22Rv1 (cell line): ENCODE data around the gene ALX4.

ENCODE experiments used
- CTCF ChIP-seq: fragments of 450-650 bp; IDR thresholded peaks from 2 replicates; pipeline ENCODE4 v1.5.1; 2017; ENCODE audit warnings: mild to moderate bottlenecking
- ZFX ChIP-seq: fragments of 450-650 bp; IDR thresholded peaks from 2 replicates; pipeline ENCODE4 v1.6.1; 2017; ENCODE audit warnings: antibody characterized with exemption, borderline replicate concordance

DNA sequence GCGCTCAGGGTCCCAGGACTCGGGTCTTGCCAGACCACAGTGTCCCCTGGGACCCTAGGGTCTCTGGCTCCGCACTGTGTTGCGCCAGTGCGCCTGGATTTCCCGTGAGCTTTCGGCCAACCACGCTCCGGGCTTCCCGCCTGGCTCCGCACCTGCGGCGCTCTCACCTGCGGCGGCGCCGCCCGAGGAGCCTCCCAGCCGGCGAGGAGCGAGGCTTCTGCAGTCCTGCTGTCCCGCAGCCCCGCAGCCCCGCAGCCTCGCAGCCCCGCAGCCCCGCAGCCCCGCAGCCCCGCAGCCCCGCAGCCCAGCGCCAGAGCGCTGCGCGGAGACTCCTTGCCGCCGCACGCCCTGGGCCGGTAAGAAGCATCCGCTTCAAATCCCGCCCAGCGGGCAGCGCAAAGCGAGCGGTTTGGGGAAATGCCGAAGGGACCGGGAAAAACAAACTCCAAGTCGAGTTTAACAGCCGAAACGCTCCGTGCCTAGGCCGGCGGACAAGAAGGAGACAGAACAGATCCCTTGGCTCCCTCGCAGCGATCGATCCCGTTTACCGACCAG, 939 bp downstream of the ALX4 start:
- TF ChIP-seq CTCF (no peak), ZFX (no peak)
